Prostate gland (tissue), 2 donors: Measurements from ENCODE around the gene LZTS3. TPM values are rescaled to one million over a fixed set of nuclear protein-coding genes. Genes with fewer than 3 reads are reported as not detected.

ENCODE experiments used
- DNase-seq: peaks from one replicate; pipeline ENCODE4 v3.0.0-alpha.2; 2019; ENCODE audit warnings: low spot score
- H3K27ac ChIP-seq, 2 donors: fragments of 200-600 bp; sonication (generic); 2 replicates each; pipeline ENCODE4 v1.5.1; 2017 to 2019
- H3K27me3 ChIP-seq: fragments of 200-600 bp; sonication (generic); replicated peaks from 2 replicates; pipeline ENCODE4 v1.5.1; 2019; ENCODE audit not compliant: insufficient read depth
- H3K36me3 ChIP-seq, 2 donors: fragments of 200-600 bp; sonication (generic); 1 replicate in 1 of 2; 2 replicates in 1 of 2; pipeline versions ENCODE4 v1.5.1 to v1.8.1; 2017 to 2019
- H3K4me1 ChIP-seq: fragments of 200-600 bp; sonication (generic); replicated peaks from 2 replicates; pipeline ENCODE4 v1.5.1; 2019
- H3K4me3 ChIP-seq, 2 donors: fragments of 200-600 bp; sonication (generic); 2 replicates each; pipeline ENCODE4 v1.5.1; 2017 to 2019
- H3K9me3 ChIP-seq: fragments of 200-600 bp; sonication (generic); 2 replicates; pipeline ENCODE4 v1.5.1; 2017
- POLR2A ChIP-seq: fragments of 450-650 bp; IDR thresholded peaks from one replicate; pipeline ENCODE4 v1.6.1; 2016; ENCODE audit warnings: antibody characterized with exemption, mild to moderate bottlenecking
- POLR2AphosphoS5 ChIP-seq: sonication (generic); formaldehyde crosslinking; IDR thresholded peaks from one replicate; pipeline ENCODE4 v1.6.1; 2017; ENCODE audit warnings: antibody characterized with exemption
- WGBS: methylation state at CpG from one replicate; pipeline ENCODE4 v1.1.5; 2018; 5-methylcytosine and 5-hydroxymethylcytosine counted together
- intact Hi-C: fragments of 100-400 bp; cut with DNase I; formaldehyde crosslinking; loops from one replicate; pipeline ENCODE4 v1.14.2; 2022
- total RNA-seq, 2 donors: library from RNA; depleted of rRNA; stranded (reverse); fragments of >200 nt; gene quantifications; one replicate each; pipeline ENCODE4 v1.1.0, GENCODE V29; 2016
- TF ChIP-seq, protein P1 (sequence below), 4 experiments: fragments of 200-600 bp in 2 of 4; fragments of 450-650 bp in 2 of 4; sonication (generic) in 2 of 4; IDR thresholded peaks; 1 replicate in 3 of 4; 2 replicates in 1 of 4; pipeline ENCODE4 v1.5.1; 2016 to 2019; ENCODE audit warnings: antibody characterized with exemption in 4 of 4, mild to moderate bottlenecking in 2 of 4, moderate library complexity in 2 of 4

LZTS3 gene
- total RNA-seq, 2 donors from 2014 or later = 23.7 to 29.1 TPM

DNA sequence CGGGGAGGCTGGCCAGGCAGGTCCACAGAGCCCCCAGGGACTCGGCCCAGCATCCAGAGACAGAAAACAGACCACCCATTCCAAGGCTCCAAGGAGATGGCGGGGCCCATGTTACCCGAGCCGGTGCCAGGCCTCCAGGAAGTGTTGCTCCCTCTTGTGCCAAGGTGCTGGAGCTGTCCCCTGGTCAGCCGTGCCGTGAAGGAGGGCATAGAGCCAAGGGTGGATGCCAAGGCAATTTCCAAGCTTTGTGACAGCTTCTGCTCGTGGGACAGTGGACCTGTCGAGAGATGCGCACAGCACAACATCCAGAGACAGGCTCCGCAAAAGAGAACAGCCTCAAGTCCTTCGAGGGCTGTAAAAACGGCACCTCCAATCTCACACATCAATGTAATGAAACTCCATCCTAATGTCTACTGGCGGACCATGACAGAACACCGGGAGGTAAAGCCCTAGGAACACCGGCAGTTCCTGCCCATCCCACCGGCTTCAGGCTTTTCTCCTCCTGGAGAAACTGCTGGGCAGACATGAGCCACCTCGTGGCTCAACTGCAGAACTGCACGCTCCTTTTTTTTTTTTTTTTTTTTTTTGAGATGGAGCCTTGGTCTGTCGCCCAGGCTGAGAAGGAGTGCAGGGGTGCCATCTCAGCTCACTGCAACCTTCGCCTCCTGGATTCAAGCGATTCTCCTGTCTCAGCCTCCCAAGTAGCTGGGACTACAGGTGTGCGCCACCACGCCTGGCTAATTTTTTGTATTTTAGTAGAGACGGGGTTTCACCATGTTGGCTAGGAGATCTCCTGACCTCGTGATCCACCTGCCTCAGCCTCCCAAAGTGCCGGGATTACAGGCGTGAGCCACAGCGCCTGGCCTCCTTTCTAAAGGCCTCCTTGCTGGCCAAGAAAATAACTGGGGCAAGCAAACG lies 57.9 kb downstream of the LZTS3 start:
- DNase-seq = no peak
- Histone ChIP-seq H3K36me3 (no peaks in the 10 kb centered on the region), H3K27ac (no peak overlapping the region), H3K27me3 (no peaks in the 10 kb centered on the region), H3K4me1 (no peaks in the 10 kb centered on the region), H3K4me3 (no peak overlapping the region), H3K9me3 (no peaks in the 10 kb centered on the region)
- intact Hi-C loops = no loop called here
- TF ChIP-seq, protein P1, sequence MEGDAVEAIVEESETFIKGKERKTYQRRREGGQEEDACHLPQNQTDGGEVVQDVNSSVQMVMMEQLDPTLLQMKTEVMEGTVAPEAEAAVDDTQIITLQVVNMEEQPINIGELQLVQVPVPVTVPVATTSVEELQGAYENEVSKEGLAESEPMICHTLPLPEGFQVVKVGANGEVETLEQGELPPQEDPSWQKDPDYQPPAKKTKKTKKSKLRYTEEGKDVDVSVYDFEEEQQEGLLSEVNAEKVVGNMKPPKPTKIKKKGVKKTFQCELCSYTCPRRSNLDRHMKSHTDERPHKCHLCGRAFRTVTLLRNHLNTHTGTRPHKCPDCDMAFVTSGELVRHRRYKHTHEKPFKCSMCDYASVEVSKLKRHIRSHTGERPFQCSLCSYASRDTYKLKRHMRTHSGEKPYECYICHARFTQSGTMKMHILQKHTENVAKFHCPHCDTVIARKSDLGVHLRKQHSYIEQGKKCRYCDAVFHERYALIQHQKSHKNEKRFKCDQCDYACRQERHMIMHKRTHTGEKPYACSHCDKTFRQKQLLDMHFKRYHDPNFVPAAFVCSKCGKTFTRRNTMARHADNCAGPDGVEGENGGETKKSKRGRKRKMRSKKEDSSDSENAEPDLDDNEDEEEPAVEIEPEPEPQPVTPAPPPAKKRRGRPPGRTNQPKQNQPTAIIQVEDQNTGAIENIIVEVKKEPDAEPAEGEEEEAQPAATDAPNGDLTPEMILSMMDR (IDR thresholded peaks at IDR 0.05) = peak; percentile 40 to 49 (median 43)
- TF ChIP-seq POLR2AphosphoS5 (no peak), POLR2A (no peak)
- 54% methylated on average over 30 of the region's 30 CpGs for WGBS

Other genes with a start within 250 kb of the LZTS3 start
- not detected for gene GNRH2, start 129.9 kb downstream of the LZTS3 start, total RNA-seq
- gene MRPS26, start 127.5 kb downstream of the LZTS3 start, total RNA-seq = 100 to 1,000 TPM in 1 of 2 donors, 10 to 100 TPM in 1; 75.8 to 129 TPM
- gene OXT, start 101.9 kb downstream of the LZTS3 start, total RNA-seq = 1 to 10 TPM in 1 of 2 donors, not detected in 1; 9.8 TPM
- gene AVP, start 88.8 kb downstream of the LZTS3 start, total RNA-seq = 1 to 10 TPM in 1 of 2 donors, not detected in 1; 3.1 TPM
- 10 to 100 TPM; 14.5 to 22.2 TPM for gene FASTKD5, start 13.7 kb downstream of the LZTS3 start, total RNA-seq
- gene UBOX5, start 13.7 kb downstream of the LZTS3 start, total RNA-seq = 10 to 100 TPM in 1 of 2 donors, 1 to 10 TPM in 1; 7.1 to 12.0 TPM
- 100 to 1,000 TPM in 1 of 2 donors, 10 to 100 TPM in 1; 87.5 to 126 TPM for gene DDRGK1, start 31.1 kb upstream of the LZTS3 start, total RNA-seq
- gene ITPA, start 35.9 kb upstream of the LZTS3 start, total RNA-seq = 10 to 100 TPM; 43.9 to 48.0 TPM
- 10 to 100 TPM in 1 of 2 donors, 1 to 10 TPM in 1; 9.2 to 12.7 TPM for gene SLC4A11, start 65.6 kb upstream of the LZTS3 start, total RNA-seq
- gene DNAAF9, start 234.1 kb upstream of the LZTS3 start, total RNA-seq = 10 to 100 TPM; 10.9 to 24.8 TPM